K562 (cell line): ENCODE data around the gene UGP2. TPM values are rescaled to one million over a fixed set of nuclear protein-coding genes. Genes with fewer than 3 reads are reported as not detected.

Experiments used
- ASH1L ChIP-seq: fragments of 450-650 bp; IDR thresholded peaks from 2 replicates; pipeline ENCODE4 v1.6.1; 2018; ENCODE audit warnings: borderline replicate concordance, mild to moderate bottlenecking, low read depth; ENCODE audit not compliant: partially characterized antibody
- CBX5 ChIP-seq: IDR thresholded peaks from 2 replicates; pipeline ENCODE4 v1.6.1; 2014; ENCODE audit warnings: low read depth, borderline replicate concordance
- E2F4 ChIP-seq: sonication (generic); formaldehyde crosslinking; IDR thresholded peaks from 2 replicates; pipeline ENCODE4 v1.8.0; 2022; ENCODE audit warnings: mild to moderate bottlenecking, low read depth, missing genetic modification reagents
- RB1 ChIP-seq: fragments of 450-650 bp; IDR thresholded peaks from 2 replicates; pipeline ENCODE4 v1.6.1; 2017; ENCODE audit warnings: low read depth, mild to moderate bottlenecking
- REST ChIP-seq, 2 experiments: fragments of 450-650 bp; formaldehyde crosslinking in 1 of 2; IDR thresholded peaks; 2 replicates each; pipeline versions ENCODE4 v1.4.0 to v1.6.1; 2014 to 2020; ENCODE audit warnings: mild to moderate bottlenecking in 2 of 2, borderline replicate concordance in 1 of 2, low read depth in 1 of 2
- SMC3 ChIP-seq: conservative IDR thresholded peaks from 2 replicates; pipeline ENCODE4 v1.6.1; 2011; ENCODE audit warnings: low read depth, low read length, improper control_type of control experiment; ENCODE audit not compliant: insufficient read depth
- TRIM24 ChIP-seq, 2 experiments: fragments of 450-650 bp; IDR thresholded peaks; 2 replicates each; pipeline ENCODE4 v1.6.1; 2016
- ZKSCAN1 ChIP-seq: fragments of 150-350 bp; IDR thresholded peaks from 2 replicates; pipeline ENCODE4 v1.6.1; 2016; ENCODE audit warnings: low read depth, low read length
- polyA plus RNA-seq, 8 experiments: library from polyadenylated mRNA; depleted of rRNA in 4 of 8; stranded (reverse) in 5 of 8; unstranded in 3 of 8; fragments of >200 nt; fragmentation: Nextera tagmentation in 2 of 8; fragmentation: Illumina TruSeq in 1 of 8; extraction: Ambion mirVana in 2 of 8; extraction: Trizol in 1 of 8; gene quantifications; 2 replicates each; pipeline versions ENCODE4 v1.2.1 to v1.2.3, GENCODE V29; 2011 to 2014; ENCODE audit warnings: inconsistent platforms in 1 of 8, missing spikeins in 1 of 8
- total RNA-seq, 7 experiments: library from RNA; depleted of rRNA in 6 of 7; stranded (reverse); fragments of >200 nt in 6 of 7; fragmentation: Illumina TruSeq in 2 of 7; extraction: Trizol in 2 of 7; gene quantifications; 2 replicates each; pipeline versions ENCODE4 v1.2.1 to v1.2.3, GENCODE V29; 2011 to 2021; ENCODE audit warnings: low replicate concordance in 1 of 7

UGP2 gene
- total and polyA plus RNA-seq, 9 of the 15 experiments (the other 6 are each of a cell fraction or from before 2014, with no cell fraction given) = 25.2 to 69.3 (median 58.9) TPM

DNA sequence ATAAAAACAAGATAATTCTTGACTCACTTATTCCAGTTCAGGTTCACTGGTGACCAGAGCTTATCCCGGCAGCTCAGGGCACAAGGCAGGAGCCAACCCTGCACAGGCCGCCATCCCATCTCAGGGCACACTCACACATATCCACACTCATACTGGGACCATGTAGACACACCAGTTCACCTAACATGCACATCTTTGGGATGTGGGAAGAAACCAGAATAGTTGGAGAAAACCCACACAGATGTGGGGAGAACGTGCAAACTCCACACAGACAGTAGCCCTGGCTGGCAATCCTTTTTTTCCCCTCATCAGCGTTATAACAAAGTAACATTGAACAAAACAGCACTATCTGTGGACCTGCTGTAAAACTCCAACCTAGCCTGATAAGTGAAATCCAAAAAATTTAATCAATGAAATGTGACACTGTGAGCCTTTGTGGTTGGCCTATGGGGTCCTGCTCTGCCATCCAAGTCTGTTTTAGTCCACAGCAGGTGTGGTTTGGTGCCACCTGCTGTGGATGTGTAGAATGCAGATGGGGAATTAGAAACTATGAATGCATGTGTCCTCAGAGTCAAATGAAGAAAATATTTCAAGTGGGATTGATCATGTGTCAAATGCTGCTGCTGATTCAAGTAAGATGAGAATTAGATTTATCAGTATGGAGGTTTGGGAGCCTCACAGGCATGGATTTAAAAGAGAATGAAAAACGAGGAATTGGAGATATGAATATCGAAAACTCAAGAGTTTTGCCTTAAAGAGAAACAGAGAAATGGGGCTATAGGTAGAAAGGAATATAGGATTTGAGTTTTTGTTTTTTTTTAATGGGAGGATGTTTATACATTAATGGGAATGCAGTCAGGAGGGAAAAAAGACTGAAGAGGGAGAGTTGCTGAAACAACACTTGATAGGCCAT is 47.0 kb downstream of the UGP2 start (continued):
- TF ChIP-seq ASH1L = no peak
- TF ChIP-seq RB1 = no peak
- no peak for TF ChIP-seq E2F4 (CRISPR knock-in tag)
- TF ChIP-seq CBX5 = no peak
- TF ChIP-seq REST (IDR thresholded peaks at IDR 0.05; ENCODE audit: borderline replicate concordance) = peak; percentile 53; the same call in 1 of the 2 replicates
- TF ChIP-seq REST (CRISPR knock-in tag; IDR thresholded peaks at IDR 0.05; ENCODE audit: low read depth) = no peak
- peak; percentile 77 for TF ChIP-seq SMC3
- TF ChIP-seq ZKSCAN1 = no peak
- TF ChIP-seq TRIM24 (IDR thresholded peaks at IDR 0.05) = no peak
